Activated CD8-positive, alpha-beta memory T cell treated with anti-CD3 and anti-CD28 coated beads for 4 hours (primary cell): Measurements from ENCODE around the gene LAMP2.

Source experiments
- DNase-seq, 2 donors: peaks; one replicate each; pipeline ENCODE4 v3.0.0-alpha.2; 2020; ENCODE audit warnings: low read depth in 2 of 2

The LAMP2 gene

GRCh38 chrX:120457766-120458180 lies 11.3 kb downstream of the LAMP2 start:
- no peak for DNase-seq

GRCh38 chrX:120456973-120457372 lies 12.1 kb downstream of the LAMP2 start:
- DNase-seq = no peak

GRCh38 chrX:120453985-120454384 lies 15.1 kb downstream of the LAMP2 start:
- DNase-seq = no peak

GRCh38 chrX:120452131-120452530 lies 17.0 kb downstream of the LAMP2 start:
- no peak for DNase-seq

- DNase-seq = no peak
Observed at GRCh38 chrX:120450163-120450562, 18.9 kb downstream of the LAMP2 start.

- no peak for DNase-seq
Observed at GRCh38 chrX:120446498-120446897, 22.6 kb downstream of the LAMP2 start.

- no peak for DNase-seq
Observed at GRCh38 chrX:120439921-120440320, 29.2 kb downstream of the LAMP2 start.

- no peak for DNase-seq
Observed at GRCh38 chrX:120429776-120430540, 39.1 kb downstream of the LAMP2 start.

- no peak for DNase-seq
Observed at GRCh38 chrX:120428309-120428708, 40.8 kb downstream of the LAMP2 start.

GRCh38 chrX:120426599-120426998 lies 42.5 kb downstream of the LAMP2 start:
- DNase-seq = no peak

GRCh38 chrX:120419463-120419862 lies 49.6 kb downstream of the LAMP2 start:
- no peak for DNase-seq

GRCh38 chrX:120408168-120408567 lies 60.9 kb downstream of the LAMP2 start:
- DNase-seq = no peak

- no peak for DNase-seq
Observed at GRCh38 chrX:120406638-120407037, 62.5 kb downstream of the LAMP2 start.

- no peak for DNase-seq
Observed at GRCh38 chrX:120402369-120402768, 66.7 kb downstream of the LAMP2 start.

GRCh38 chrX:120401301-120401700 lies 67.8 kb downstream of the LAMP2 start:
- no peak for DNase-seq

- no peak for DNase-seq
Observed at GRCh38 chrX:120380699-120381098, 88.4 kb downstream of the LAMP2 start.

GRCh38 chrX:120379937-120380681 lies 89.0 kb downstream of the LAMP2 start:
- DNase-seq = no peak

GRCh38 chrX:120378570-120378969 lies 90.5 kb downstream of the LAMP2 start:
- DNase-seq = no peak
